H9 (cell line): ENCODE data around the gene PET100. TPM values are rescaled to one million over a fixed set of nuclear protein-coding genes. Genes with fewer than 3 reads are reported as not detected.

Source experiments
- DNase-seq: peaks from one replicate; pipeline ENCODE4 v3.0.0-alpha.2; 2017
- H2AFZ ChIP-seq: one replicate; pipeline ENCODE4 v1.6.1; 2013; ENCODE audit warnings: mild to moderate bottlenecking, low read length, control low read depth, moderate library complexity
- H2AK5ac ChIP-seq: 2 replicates; pipeline ENCODE4 v1.6.1; 2013; ENCODE audit warnings: low read length, control low read depth, mixed read lengths; ENCODE audit not compliant: insufficient read length
- H2BK120ac ChIP-seq: one replicate; pipeline ENCODE4 v1.6.1; 2013; ENCODE audit warnings: low read depth, mild to moderate bottlenecking, low read length, control low read depth, inconsistent platforms; ENCODE audit not compliant: poor library complexity, severe bottlenecking
- H2BK12ac ChIP-seq: 2 replicates; pipeline ENCODE4 v1.6.1; 2013; ENCODE audit warnings: low read length, control low read depth, mixed read lengths, low read depth; ENCODE audit not compliant: insufficient read length
- H2BK15ac ChIP-seq: 2 replicates; pipeline ENCODE4 v1.6.1; 2013; ENCODE audit warnings: low read depth, low read length, control low read depth
- H2BK20ac ChIP-seq: one replicate; pipeline ENCODE4 v1.6.1; 2013; ENCODE audit warnings: low read depth, mild to moderate bottlenecking, low read length, control low read depth, inconsistent platforms; ENCODE audit not compliant: poor library complexity, severe bottlenecking
- H2BK5ac ChIP-seq: 2 replicates; pipeline ENCODE4 v1.6.1; 2013; ENCODE audit warnings: low read length, control low read depth, mixed read lengths; ENCODE audit not compliant: insufficient read length
- H3K14ac ChIP-seq: 2 replicates; pipeline ENCODE4 v1.6.1; 2013; ENCODE audit warnings: low read length, control low read depth; ENCODE audit not compliant: insufficient read depth
- H3K18ac ChIP-seq: 2 replicates; pipeline ENCODE4 v1.6.1; 2013; ENCODE audit warnings: low read depth, mild to moderate bottlenecking, mixed read lengths, low read length, control low read depth; ENCODE audit not compliant: insufficient read length
- H3K23ac ChIP-seq: 2 replicates; pipeline ENCODE4 v1.6.1; 2013; ENCODE audit warnings: low read length, control low read depth, mixed read lengths, low read depth; ENCODE audit not compliant: insufficient read length
- H3K23me2 ChIP-seq: 2 replicates; pipeline ENCODE4 v1.6.1; 2013; ENCODE audit warnings: low read depth, mild to moderate bottlenecking, mixed read lengths, low read length, control low read depth; ENCODE audit not compliant: insufficient read length, poor library complexity, severe bottlenecking
- H3K27ac ChIP-seq: 2 replicates; pipeline ENCODE4 v1.5.1; 2013; ENCODE audit warnings: low read length, control low read depth, mixed read lengths, low read depth; ENCODE audit not compliant: insufficient read length
- H3K27me3 ChIP-seq: 2 replicates; pipeline ENCODE4 v1.6.1; 2013; ENCODE audit warnings: low read length, control low read depth, inconsistent platforms; ENCODE audit not compliant: insufficient read depth
- H3K4ac ChIP-seq: 2 replicates; pipeline ENCODE4 v1.6.1; 2013; ENCODE audit warnings: low read depth, mild to moderate bottlenecking, control low read depth, inconsistent platforms, low read length, moderate library complexity
- H3K4me1 ChIP-seq: 2 replicates; pipeline ENCODE4 v1.6.1; 2013; ENCODE audit warnings: low read length, control low read depth, inconsistent platforms; ENCODE audit not compliant: insufficient read depth
- H3K4me2 ChIP-seq: 2 replicates; pipeline ENCODE4 v1.6.1; 2013; ENCODE audit warnings: low read length, control low read depth, mixed read lengths; ENCODE audit not compliant: insufficient read length, insufficient read depth
- H3K56ac ChIP-seq: 2 replicates; pipeline ENCODE4 v1.6.1; 2013; ENCODE audit warnings: low read depth, mild to moderate bottlenecking, mixed read lengths, low read length, control low read depth; ENCODE audit not compliant: insufficient read length
- H3K79me1 ChIP-seq: 2 replicates; pipeline ENCODE4 v1.6.1; 2013; ENCODE audit warnings: low read depth, mild to moderate bottlenecking, moderate library complexity, low read length, control low read depth, inconsistent platforms; ENCODE audit not compliant: insufficient read depth, poor library complexity, severe bottlenecking
- H3K79me2 ChIP-seq: 2 replicates; pipeline ENCODE4 v1.6.1; 2013; ENCODE audit warnings: low read length, control low read depth, inconsistent platforms; ENCODE audit not compliant: insufficient read depth
- H3K9ac ChIP-seq: 2 replicates; pipeline ENCODE4 v1.6.1; 2013; ENCODE audit warnings: low read length, control low read depth, mixed read lengths; ENCODE audit not compliant: insufficient read length; ENCODE audit errors: extremely low read depth
- H3K9me3 ChIP-seq: one replicate; pipeline ENCODE4 v1.6.1; 2013; ENCODE audit warnings: low read depth, low read length, inconsistent platforms; ENCODE audit not compliant: control insufficient read depth
- H3T11ph ChIP-seq: one replicate; pipeline ENCODE4 v1.6.1; 2013; ENCODE audit warnings: mild to moderate bottlenecking, low read length, control low read depth, inconsistent platforms
- H4K20me1 ChIP-seq: one replicate; pipeline ENCODE4 v1.6.1; 2013; ENCODE audit not compliant: control insufficient read depth, insufficient read length, insufficient read depth
- H4K5ac ChIP-seq: 2 replicates; pipeline ENCODE4 v1.6.1; 2013; ENCODE audit warnings: low read depth, mild to moderate bottlenecking, mixed read lengths, low read length, control low read depth; ENCODE audit not compliant: insufficient read length
- H4K8ac ChIP-seq: replicated peaks from 2 replicates; pipeline ENCODE4 v1.6.1; 2013; ENCODE audit warnings: low read length, control low read depth, mixed read lengths, low read depth; ENCODE audit not compliant: insufficient read length
- H4K91ac ChIP-seq: 2 replicates; pipeline ENCODE4 v1.6.1; 2013; ENCODE audit warnings: low read depth, mild to moderate bottlenecking, moderate library complexity, mixed read lengths, low read length, control low read depth; ENCODE audit not compliant: insufficient read length
- H3K27ac Mint-ChIP-seq, 3 experiments: 2 replicates in 2 of 3; 3 replicates in 1 of 3; pipeline ENCODE4 v1.8.0; 2020 to 2021; ENCODE audit warnings: mixed read lengths in 3 of 3, mild to moderate bottlenecking in 1 of 3, moderate library complexity in 1 of 3
- H3K27me3 Mint-ChIP-seq: 2 replicates; pipeline ENCODE4 v1.8.0; 2021; ENCODE audit warnings: low read depth, mild to moderate bottlenecking, moderate library complexity, mixed read lengths
- H3K36me3 Mint-ChIP-seq, 3 experiments: 2 replicates in 2 of 3; 3 replicates in 1 of 3; pipeline ENCODE4 v1.8.0; 2020 to 2021; ENCODE audit warnings: low read depth in 3 of 3, mixed read lengths in 3 of 3; ENCODE audit not compliant: insufficient read depth in 1 of 3
- H3K4me1 Mint-ChIP-seq, 2 experiments: 2 replicates each; pipeline ENCODE4 v1.8.0; 2020; ENCODE audit warnings: mixed read lengths in 2 of 2
- H3K4me3 Mint-ChIP-seq, 2 experiments: 2 replicates in 1 of 2; 3 replicates in 1 of 2; pipeline ENCODE4 v1.8.0; 2020 to 2021; ENCODE audit warnings: mild to moderate bottlenecking in 2 of 2, mixed read lengths in 2 of 2, moderate library complexity in 1 of 2
- H3K9me3 Mint-ChIP-seq, 2 experiments: 2 replicates in 1 of 2; 3 replicates in 1 of 2; pipeline ENCODE4 v1.8.0; 2020; ENCODE audit warnings: mild to moderate bottlenecking in 2 of 2, mixed read lengths in 2 of 2, moderate library complexity in 1 of 2
- CTCF ChIP-seq: fragments of 200-600 bp; sonication (generic); conservative IDR thresholded peaks from 3 replicates; pipeline ENCODE4 v1.8.0; 2021; ENCODE audit warnings: antibody characterized with exemption, mild to moderate bottlenecking
- WGBS: extraction: QIAGEN DNeasy Blood & Tissue Kit; methylation state at CpG from one replicate; pipeline ENCODE4 v1.1.7; 2013; ENCODE audit warnings: missing lambda C conversion rate, low lambda C conversion rate, mixed read lengths; ENCODE audit not compliant: insufficient read length; ENCODE audit errors: extremely low coverage; 5-methylcytosine and 5-hydroxymethylcytosine counted together
- total RNA-seq: library from RNA; stranded (reverse); gene quantifications from 2 replicates; pipeline ENCODE4 v1.2.1, GENCODE V29; 2021

PET100 gene
- total RNA-seq, 1 experiment from 2014 or later: 129 TPM

GRCh38 chr19:7611541-7612279, 17.9 kb upstream of the PET100 start:
- H3K9me3 ChIP-seq: no peaks in the 10 kb centered on the region
- H3K27ac ChIP-seq: no peak overlapping the region
- no peak overlapping the region for H3K4me2 ChIP-seq
- no CpG with 5 or more reads among the region's 41 CpGs for WGBS
- H3K4ac ChIP-seq: no peak overlapping the region
- H2BK12ac ChIP-seq: no peak overlapping the region
- no peak overlapping the region for H2AK5ac ChIP-seq
- H4K5ac ChIP-seq: no peak overlapping the region
- no peaks in the 10 kb centered on the region for H3K79me2 ChIP-seq
- H3K14ac ChIP-seq: no peak overlapping the region
- H3K79me1 ChIP-seq: no peaks in the 10 kb centered on the region
- H2BK120ac ChIP-seq: no peak overlapping the region
- Mint-ChIP-seq H3K4me3 (no peak overlapping the region), H3K36me3 (peaks cover 7 to 40% (median 33%) of the 10 kb centered on the region in 3 experiments), H3K27ac (no peak overlapping the region; a peak in 1 of 7 replicates), H3K27me3 (no peaks in the 10 kb centered on the region), H3K4me1 (no peaks in the 10 kb centered on the region), H3K9me3 (no peaks in the 10 kb centered on the region)
- no peak for DNase-seq
- H3K18ac ChIP-seq: no peak overlapping the region
- H4K91ac ChIP-seq: no peak overlapping the region
- no peak overlapping the region for H3K23ac ChIP-seq
- no peak overlapping the region for H3K56ac ChIP-seq
- H2AFZ ChIP-seq: no peak overlapping the region
- H2BK20ac ChIP-seq: no peak overlapping the region
- H4K8ac ChIP-seq: no peak overlapping the region
- no peaks in the 10 kb centered on the region for H3K27me3 ChIP-seq
- H2BK5ac ChIP-seq: no peak overlapping the region
- H4K20me1 ChIP-seq: no peaks in the 10 kb centered on the region
- TF ChIP-seq CTCF: no peak
- H3T11ph ChIP-seq: no peak overlapping the region
- H3K9ac ChIP-seq: no peak overlapping the region
- H2BK15ac ChIP-seq: no peak overlapping the region
- H3K23me2 ChIP-seq: no peaks in the 10 kb centered on the region
- H3K4me1 ChIP-seq: no peaks in the 10 kb centered on the region
